ENCODE data around the gene OR7A10. TPM values are rescaled to one million over a fixed set of nuclear protein-coding genes. Genes with fewer than 3 reads are reported as not detected.
"Not testable (repeated sequence)": the region's sequence is repeated elsewhere in the genome, so short reads cannot be mapped to it uniquely, and the experiment has no call there.

The OR7A10 gene
- total RNA-seq, 1 experiment from 2014 or later: not detected

- Mint-ChIP-seq H3K27ac (ENCODE audit: unreplicated experiment) (no peak overlapping the region), H3K4me1 (ENCODE audit: low read depth, unreplicated experiment) (no peaks in the 10 kb centered on the region), H3K27me3 (ENCODE audit: insufficient read depth, unreplicated experiment) (peaks cover 9% of the 10 kb centered on the region), H3K36me3 (ENCODE audit: insufficient read depth, unreplicated experiment) (no peaks in the 10 kb centered on the region), H3K4me3 (ENCODE audit: unreplicated experiment) (no peak overlapping the region), H3K9me3 (ENCODE audit: unreplicated experiment) (no peaks in the 10 kb centered on the region)
- intact Hi-C loops (cut with micrococcal nuclease; ENCODE audit: unreplicated experiment): no loop called here
- DNase-seq: no peak
- no TSS peak for BruUV-seq (replicated peaks)
- TF ChIP-seq CTCF (IDR thresholded peaks at IDR 0.05; ENCODE audit: insufficient read depth in 1 of 2, low read depth in 1 of 2, low read length in 1 of 2, severe bottlenecking in 1 of 2, unreplicated experiment in 1 of 2): no peak
- Histone ChIP-seq H3K4me3 (ENCODE audit: low read depth, low read length) (no peak overlapping the region), H3K4me1 (no peaks in the 10 kb centered on the region), H3K36me3 (ENCODE audit: control insufficient read depth, insufficient read depth, low read length) (no peaks in the 10 kb centered on the region), H3K9me3 (no peaks in the 10 kb centered on the region), H3K27me3 (replicated peaks; ENCODE audit: control insufficient read depth, insufficient read depth, low read length) (no peaks in the 10 kb centered on the region)
- ChIA-PET CTCF (no interaction called here), POLR2A (no interaction called here)
Measured at GRCh38 chr19:14795078-14795721, 53.5 kb downstream of the OR7A10 start.

- H3K9me3 ChIP-seq; H3K27ac Mint-ChIP-seq (ENCODE audit: unreplicated experiment); H3K4me1 ChIP-seq; BruUV-seq (replicated peaks); H3K4me3 Mint-ChIP-seq (ENCODE audit: unreplicated experiment); H3K27me3 Mint-ChIP-seq (ENCODE audit: insufficient read depth, unreplicated experiment); H3K27me3 ChIP-seq (replicated peaks; ENCODE audit: control insufficient read depth, insufficient read depth, low read length); H3K36me3 Mint-ChIP-seq (ENCODE audit: insufficient read depth, unreplicated experiment); intact Hi-C loops (cut with micrococcal nuclease; ENCODE audit: unreplicated experiment); POLR2A ChIA-PET; DNase-seq; CTCF ChIA-PET; H3K4me1 Mint-ChIP-seq (ENCODE audit: low read depth, unreplicated experiment); H3K9me3 Mint-ChIP-seq (ENCODE audit: unreplicated experiment); H3K4me3 ChIP-seq (ENCODE audit: low read depth, low read length); H3K36me3 ChIP-seq (ENCODE audit: control insufficient read depth, insufficient read depth, low read length): not testable (repeated sequence)
Measured at GRCh38 chr19:14792250-14792649, 56.5 kb downstream of the OR7A10 start.

Other genes with a start within 250 kb of the OR7A10 start
- gene ADGRE3, start 174.1 kb downstream of the OR7A10 start, total RNA-seq (2022): not detected in 2 replicates
- 5.3 and 6.0 TPM in 2 replicates for gene ZNF333, start 158.9 kb downstream of the OR7A10 start, total RNA-seq (2022)
- 0.23 and 0.26 TPM in 2 replicates for gene ADGRE2, start 70.4 kb downstream of the OR7A10 start, total RNA-seq (2022)
- not detected in 2 replicates for gene OR7A5, start 13.7 kb downstream of the OR7A10 start, total RNA-seq (2022)
- gene OR7C1, start 13.7 kb downstream of the OR7A10 start, total RNA-seq (2022): not detected in 2 replicates
- not detected in 2 replicates for gene OR7A17, start 37.2 kb upstream of the OR7A10 start, total RNA-seq (2022)
- not detected in 2 replicates for gene OR7C2, start 92.6 kb upstream of the OR7A10 start, total RNA-seq (2022)
- not detected in 2 replicates for gene SLC1A6, start 130.9 kb upstream of the OR7A10 start, total RNA-seq (2022)
- not detected in 2 replicates for gene CASP14, start 200.6 kb upstream of the OR7A10 start, total RNA-seq (2022)
- not detected in 2 replicates for gene OR1I1, start 233.3 kb upstream of the OR7A10 start, total RNA-seq (2022)